GM21529 (cell line): Measurements from ENCODE around the gene NRM.
"Not testable (repeated sequence)": the region's sequence is repeated elsewhere in the genome, so short reads cannot be mapped to it uniquely, and the experiment has no call there.

Experiments used
- ATAC-seq: cut with Tn5 transposase; IDR thresholded peaks from one replicate; pipeline ENCODE4 v1.9.1; 2021; ENCODE audit not compliant: unreplicated experiment

Gene NRM

DNA sequence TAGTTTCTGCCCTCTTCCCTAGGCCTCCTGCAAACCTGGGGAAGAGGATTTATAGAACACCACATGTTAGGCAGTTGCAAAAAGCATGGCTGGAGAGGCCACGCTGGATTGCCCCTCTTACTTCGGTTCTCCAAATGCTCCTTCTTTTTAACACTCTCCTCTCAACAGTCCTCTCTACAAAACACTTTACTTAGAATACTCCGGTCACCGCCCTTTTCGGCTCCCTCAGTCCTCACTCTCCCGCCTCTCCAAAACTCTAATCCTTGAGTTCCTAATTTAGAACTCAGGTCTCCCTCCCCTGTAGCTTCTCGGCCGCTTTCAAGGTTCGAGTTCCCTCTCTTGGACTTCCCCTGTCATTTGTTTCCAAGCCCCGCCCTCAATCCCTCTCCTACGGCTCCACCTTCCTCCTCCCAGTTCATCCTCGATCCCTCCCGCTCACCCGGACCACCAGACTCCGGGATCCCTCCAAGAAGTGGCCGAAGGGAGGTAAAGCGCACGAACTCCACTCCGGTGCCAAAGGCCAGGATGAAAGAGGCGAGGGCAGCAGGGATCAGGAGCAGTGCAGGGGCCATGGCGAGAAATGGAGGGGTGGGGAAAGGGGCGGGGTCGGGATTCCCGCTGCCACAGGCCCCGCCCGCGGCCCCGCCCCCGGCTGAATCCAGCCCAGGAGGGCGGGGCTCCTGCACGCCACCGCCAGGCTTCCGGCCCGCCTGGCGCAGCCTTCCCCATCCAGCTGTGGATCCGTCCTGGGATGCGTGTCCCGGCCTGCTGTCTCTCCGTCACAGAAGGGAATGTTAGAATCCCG lies at the start of gene NRM:
TSS of gene NRM (minus strand) at position 582 of the 805 bp plus-strand sequence. CDS start at position 572, 10 bp downstream.
- no peak for ATAC-seq

GRCh38 chr6:30740540-30740870 lies 49.7 kb upstream of the NRM start:
- no peak for ATAC-seq

DNA sequence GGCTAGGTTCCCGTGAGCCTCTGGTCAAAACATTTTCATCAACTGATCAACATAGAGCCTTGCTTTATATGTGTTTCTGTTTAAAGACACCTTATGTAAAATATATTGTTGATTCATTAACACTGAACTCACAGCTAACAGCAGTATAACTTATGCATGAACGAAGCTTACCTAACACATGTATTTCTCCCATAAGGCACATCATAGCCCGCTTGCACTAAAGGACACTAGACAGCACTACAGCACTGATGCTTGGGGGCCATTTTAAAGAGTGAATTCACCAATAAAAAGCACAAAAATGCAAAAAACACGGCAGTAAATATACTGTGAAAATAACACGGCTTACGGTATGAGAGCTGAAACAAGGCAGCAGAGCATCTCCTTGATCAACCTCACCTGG lies 47.7 kb upstream of the NRM start:
- ATAC-seq = no peak

- peak; percentile 45 for ATAC-seq
Observed at GRCh38 chr6:30735668-30736314, 45.0 kb upstream of the NRM start.

DNA sequence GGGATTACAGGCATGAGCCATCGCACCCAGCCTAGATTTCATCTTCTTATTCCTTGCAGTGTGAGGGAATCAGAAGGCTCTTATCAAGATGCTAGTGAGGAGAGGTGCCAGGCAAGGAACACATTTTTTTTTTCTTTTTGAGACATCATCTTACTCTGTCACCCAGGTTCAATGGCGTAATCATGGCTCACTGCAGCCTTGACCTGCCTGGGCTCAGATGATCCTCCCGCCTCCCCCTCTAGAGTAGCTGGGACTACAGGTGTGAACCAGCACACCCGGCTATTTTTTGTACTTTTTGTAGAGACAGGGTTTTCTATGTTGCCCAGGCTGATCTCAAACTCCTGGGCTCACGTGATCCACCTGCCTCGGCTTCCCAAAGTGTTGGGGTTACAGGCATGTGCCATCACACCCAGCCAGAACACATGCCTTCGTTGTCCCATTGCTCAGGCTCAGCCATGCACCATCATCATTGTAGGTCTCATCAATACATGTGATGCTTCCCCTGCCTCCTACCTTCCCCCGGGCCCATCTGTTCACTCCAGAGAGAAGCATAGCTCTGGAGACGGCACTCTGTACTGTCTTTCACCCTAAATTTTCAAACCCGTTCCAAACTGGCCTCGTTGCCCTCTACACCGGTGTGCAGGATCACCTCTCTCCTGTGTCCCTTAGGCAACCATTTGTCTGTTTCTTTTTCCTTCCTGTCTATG lies 41.6 kb upstream of the NRM start:
- no peak for ATAC-seq

DNA sequence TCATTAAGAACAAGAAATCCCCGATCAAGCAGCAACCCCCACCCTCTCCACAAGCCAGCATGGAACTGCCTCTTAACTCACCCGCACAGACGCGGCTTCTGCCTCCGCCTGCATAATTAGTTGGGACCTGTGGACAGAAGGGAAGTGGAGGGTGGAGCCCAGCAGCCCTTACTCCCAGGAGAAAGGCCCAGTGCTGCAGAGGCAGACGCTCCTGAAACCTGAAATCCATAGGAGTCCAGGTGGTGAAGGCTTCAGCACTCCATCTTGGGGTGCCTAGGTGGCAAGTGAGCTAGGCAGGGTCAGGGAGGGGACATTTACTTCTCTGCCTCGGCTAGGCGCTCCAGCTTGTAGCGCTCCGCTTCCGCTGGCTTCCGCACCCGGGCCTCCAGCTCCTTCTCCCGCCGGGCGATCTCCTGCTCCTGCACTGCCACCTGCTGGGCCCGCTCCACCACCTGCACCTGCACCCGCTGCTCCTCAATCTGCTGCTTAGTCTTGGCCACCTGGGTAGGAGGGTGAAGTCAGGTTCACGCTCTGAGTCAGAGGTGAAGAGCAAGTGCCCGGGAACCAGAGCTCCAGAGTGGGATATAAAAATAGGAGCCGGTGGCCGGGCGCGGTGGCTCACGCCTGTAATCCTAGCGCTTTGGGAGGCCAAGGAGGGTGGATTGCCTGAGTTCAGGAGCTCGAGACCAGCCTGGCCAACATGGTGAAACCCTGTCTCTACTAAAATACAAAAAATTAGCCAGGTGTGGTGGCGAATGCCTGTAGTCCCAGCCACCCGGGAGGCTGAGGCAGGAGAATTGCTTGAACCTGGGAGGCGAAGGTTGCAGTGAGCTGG lies 40.0 kb upstream of the NRM start:
- peak; percentile 77 for ATAC-seq

GRCh38 chr6:30727920-30728553 lies 37.3 kb upstream of the NRM start:
- no peak for ATAC-seq

DNA sequence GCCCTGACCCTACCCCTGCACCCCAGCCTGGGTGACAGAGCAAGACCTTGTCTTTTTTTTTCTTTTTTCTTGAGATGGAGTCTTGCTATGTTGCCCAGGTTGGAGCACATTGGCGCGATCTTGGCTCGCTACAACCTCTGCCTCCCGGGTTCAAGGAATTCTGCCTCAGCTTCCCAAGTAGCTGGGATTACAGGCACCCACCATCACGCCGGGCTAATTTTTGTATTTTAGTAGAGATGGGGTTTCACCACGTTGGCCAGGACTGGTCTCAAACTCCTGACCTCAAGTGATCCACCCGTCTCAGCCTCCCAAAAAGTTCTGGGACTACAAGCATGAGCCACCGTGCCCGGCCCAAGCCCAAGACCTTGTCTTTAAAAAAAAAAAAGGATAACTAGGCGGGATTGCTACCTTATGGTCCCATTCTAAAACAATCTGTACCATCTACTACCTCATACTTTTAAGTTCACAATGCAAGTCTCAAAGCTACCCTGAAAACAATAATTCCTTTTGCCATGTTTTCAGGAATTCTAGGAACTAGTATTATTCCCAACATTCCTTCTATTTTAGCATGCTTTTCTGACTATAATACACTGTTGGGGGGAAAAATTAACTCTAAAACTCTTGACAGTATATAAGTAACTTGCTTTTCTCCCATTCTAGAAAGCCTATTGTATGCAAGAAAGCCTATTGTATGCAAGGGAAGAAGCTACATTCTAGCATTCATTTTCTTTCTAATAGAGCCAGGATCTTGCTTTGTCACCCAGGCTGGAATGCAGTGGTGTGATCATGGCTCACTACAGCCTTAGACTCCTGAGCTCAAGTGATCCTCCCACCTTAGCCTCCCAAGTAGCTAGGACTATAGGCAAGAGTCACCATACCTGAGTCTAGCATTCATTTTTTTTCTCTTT lies 36.0 kb upstream of the NRM start:
- ATAC-seq = no peak

- ATAC-seq = no peak
Observed at GRCh38 chr6:30725713-30726505, 35.1 kb upstream of the NRM start.

GRCh38 chr6:30724906-30725667 lies 34.3 kb upstream of the NRM start:
- no peak for ATAC-seq

GRCh38 chr6:30723843-30724741 lies 33.3 kb upstream of the NRM start:
- ATAC-seq = not testable (repeated sequence)

- not testable (repeated sequence) for ATAC-seq
Observed at GRCh38 chr6:30723159-30723842, 32.5 kb upstream of the NRM start.

GRCh38 chr6:30722280-30723112 lies 31.7 kb upstream of the NRM start:
- no peak for ATAC-seq

GRCh38 chr6:30722025-30722279 lies 31.2 kb upstream of the NRM start:
- not testable (repeated sequence) for ATAC-seq

- peak; percentile 26 for ATAC-seq
Observed at GRCh38 chr6:30721198-30722024, 30.6 kb upstream of the NRM start.
